Posterior vena cava (tissue), 2 donors: ENCODE data around the gene SH3RF3. TPM values are rescaled to one million over a fixed set of nuclear protein-coding genes. Genes with fewer than 3 reads are reported as not detected.
"Not testable (repeated sequence)": the region's sequence is repeated elsewhere in the genome, so short reads cannot be mapped to it uniquely, and the experiment has no call there.

Experiments used
- DNase-seq: peaks from one replicate; pipeline ENCODE4 v3.0.0-alpha.2; 2020; ENCODE audit warnings: low spot score
- intact Hi-C, 2 donors: fragments of 100-400 bp; cut with DNase I; formaldehyde crosslinking; loops; one replicate each; pipeline versions ENCODE4 v1.14.1 to v1.14.2; 2022 to 2023
- total RNA-seq, 2 donors: library from RNA; stranded (reverse); fragmentation: NEBNext Ultra II Directional; extraction: Animal tissue kit (Norgen Biotek cat#: 25700); gene quantifications; one replicate each; pipeline ENCODE4 v1.2.1, GENCODE V29; 2021
- donor health status: DM: yes; HTN: yes; CAD: no.
- donor health status: DM: yes; HTN: yes; CAD: no.

Gene SH3RF3
- total RNA-seq, 2 donors from 2014 or later: 10.1 to 14.1 TPM

GRCh38 chr2:109208071-109208950 is 79.3 kb downstream of the SH3RF3 start:
- intact Hi-C loops: no loop called here
- no peak for DNase-seq

GRCh38 chr2:109208951-109209335 is 79.9 kb downstream of the SH3RF3 start:
- intact Hi-C loops: no loop called here
- peak; percentile 36 for DNase-seq

- peak; percentile 48 for DNase-seq
- intact Hi-C loops: no loop called here
Measured at GRCh38 chr2:109209412-109209811, 80.4 kb downstream of the SH3RF3 start.

- intact Hi-C loops: no loop called here
- DNase-seq: no peak
Measured at GRCh38 chr2:109209941-109210340, 80.9 kb downstream of the SH3RF3 start.

- peak; percentile 57 for DNase-seq
- intact Hi-C loops: no loop called here
Measured at GRCh38 chr2:109210431-109211200, 81.6 kb downstream of the SH3RF3 start.

GRCh38 chr2:109211315-109211714 is 82.3 kb downstream of the SH3RF3 start:
- intact Hi-C loops: no loop called here
- DNase-seq: no peak

- peak; percentile 51 for DNase-seq
Measured at GRCh38 chr2:109212836-109213563, 84.0 kb downstream of the SH3RF3 start.

GRCh38 chr2:109213646-109214433 is 84.8 kb downstream of the SH3RF3 start:
- intact Hi-C loops: no loop called here

More at GRCh38 chr2:109212836-109213563, 84.0 kb downstream of the SH3RF3 start:
- intact Hi-C loops: no loop called here

GRCh38 chr2:109214651-109215371 is 85.8 kb downstream of the SH3RF3 start:
- peak; percentile 68 for DNase-seq
- intact Hi-C loops: no loop called here

More at GRCh38 chr2:109213646-109214433, 84.8 kb downstream of the SH3RF3 start:
- DNase-seq: peak; percentile 81

- no peak for DNase-seq
- intact Hi-C loops: no loop called here
Measured at GRCh38 chr2:109215866-109216265, 86.9 kb downstream of the SH3RF3 start.

GRCh38 chr2:109216332-109216731 is 87.3 kb downstream of the SH3RF3 start:
- DNase-seq: no peak
- intact Hi-C loops: no loop called here

GRCh38 chr2:109217362-109218086 is 88.5 kb downstream of the SH3RF3 start:
- DNase-seq: no peak
- intact Hi-C loops: no loop called here

- no peak for DNase-seq
- intact Hi-C loops: no loop called here
Measured at GRCh38 chr2:109218087-109218791, 89.2 kb downstream of the SH3RF3 start.

GRCh38 chr2:109218792-109219126 is 89.8 kb downstream of the SH3RF3 start:
- DNase-seq: no peak
- intact Hi-C loops: no loop called here

GRCh38 chr2:109220860-109221259 is 91.9 kb downstream of the SH3RF3 start:
- no peak for DNase-seq
- intact Hi-C loops: no loop called here

GRCh38 chr2:109221316-109221715 is 92.3 kb downstream of the SH3RF3 start:
- DNase-seq, intact Hi-C loops: not testable (repeated sequence)

- intact Hi-C loops: no loop called here
- DNase-seq: no peak
Measured at GRCh38 chr2:109222422-109222821, 93.4 kb downstream of the SH3RF3 start.
